ENCODE measurements around the gene USP47.

The USP47 gene

DNA sequence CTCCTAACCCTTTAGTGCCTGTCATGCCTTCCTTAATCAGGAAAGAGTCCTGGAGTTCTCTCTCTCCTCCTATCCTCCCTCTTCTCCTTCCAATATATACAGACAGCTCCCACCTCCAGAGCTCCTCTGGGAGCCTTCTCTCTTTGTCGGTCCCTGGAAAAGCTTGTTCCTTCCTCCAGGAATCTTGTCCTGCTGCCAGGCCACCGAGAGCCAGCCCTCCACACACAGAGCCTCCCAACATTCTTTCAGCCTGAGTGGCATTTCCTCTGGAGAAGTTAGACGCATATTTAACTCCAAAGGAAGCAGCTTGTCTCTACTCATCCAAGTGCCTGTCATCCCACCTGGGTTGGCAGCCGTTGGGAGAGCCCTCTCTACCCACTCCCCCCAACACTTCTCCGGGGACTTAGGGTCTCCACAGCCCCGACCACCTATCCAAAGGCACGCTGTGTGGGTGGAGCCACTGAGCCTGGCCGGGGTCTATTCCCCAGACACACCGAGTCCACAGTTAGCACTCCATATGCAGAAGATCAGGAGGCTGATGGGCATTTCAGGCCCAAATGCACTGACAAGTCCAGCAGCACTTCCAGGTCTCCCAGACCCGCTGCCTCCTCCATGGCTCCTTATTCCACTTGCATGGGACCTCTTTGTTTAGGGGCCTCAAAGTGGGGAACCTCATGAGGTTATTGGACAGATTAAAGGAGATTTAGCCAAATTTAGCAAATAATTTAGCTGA is 135.6 kb downstream of the USP47 start:
- Histone ChIP-seq H3K4me3 (ENCODE audit: low read length) (no peak overlapping the region), H3K27me3 (ENCODE audit: insufficient read depth, low read length) (no peaks in the 10 kb centered on the region), H3K4me1 (ENCODE audit: insufficient read depth, low read length) (peaks cover 17% of the 10 kb centered on the region; the same call in 1 of the 2 replicates), H3K9me3 (ENCODE audit: insufficient read depth, low read depth, low read length) (no peaks in the 10 kb centered on the region), H3K27ac (ENCODE audit: low read depth, low read length) (no peak overlapping the region), H3K9ac (ENCODE audit: low read depth, low read length) (no peak overlapping the region), H3K36me3 (ENCODE audit: insufficient read depth, low read length) (no peaks in the 10 kb centered on the region)
- WGBS: 69% methylated on average over 10 of the region's 10 CpGs

DNA sequence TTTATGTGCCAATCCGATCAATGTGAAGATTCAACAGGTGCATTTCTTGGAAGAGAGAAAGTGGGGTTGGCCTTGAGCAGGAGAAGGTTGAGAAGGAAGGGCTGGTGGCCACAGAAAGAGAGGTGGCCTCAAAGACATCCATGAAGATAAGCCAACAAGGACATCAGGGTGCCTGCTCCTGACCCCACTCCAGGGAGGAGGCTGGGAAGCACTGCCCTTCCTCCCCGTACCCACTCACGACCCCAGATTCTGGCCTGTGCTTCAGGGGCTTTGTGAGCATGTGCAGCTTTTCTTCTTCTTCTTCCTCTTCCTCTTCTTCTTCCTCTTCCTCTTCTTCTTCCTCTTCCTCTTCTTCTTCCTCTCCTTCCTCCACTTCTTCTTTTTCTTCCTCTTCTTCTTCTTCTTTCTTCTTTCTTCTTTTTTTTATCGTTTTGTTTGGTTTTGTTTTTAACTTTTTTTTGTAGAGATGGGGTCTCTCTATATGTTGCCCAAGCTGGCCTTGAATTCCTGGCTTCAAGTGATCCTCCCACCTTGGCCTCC is 136.4 kb downstream of the USP47 start:
- Histone ChIP-seq H3K4me3 (ENCODE audit: low read length) (no peak overlapping the region), H3K9me3 (ENCODE audit: insufficient read depth, low read depth, low read length) (no peaks in the 10 kb centered on the region), H3K9ac (ENCODE audit: low read depth, low read length) (no peak overlapping the region), H3K27ac (ENCODE audit: low read depth, low read length) (no peak overlapping the region), H3K27me3 (ENCODE audit: insufficient read depth, low read length) (no peaks in the 10 kb centered on the region), H3K36me3 (ENCODE audit: insufficient read depth, low read length) (no peaks in the 10 kb centered on the region), H3K4me1 (ENCODE audit: insufficient read depth, low read length) (peaks cover 16% of the 10 kb centered on the region; the same call in 1 of the 2 replicates)
- 91% methylated on average over 3 of the region's 4 CpGs for WGBS

DNA sequence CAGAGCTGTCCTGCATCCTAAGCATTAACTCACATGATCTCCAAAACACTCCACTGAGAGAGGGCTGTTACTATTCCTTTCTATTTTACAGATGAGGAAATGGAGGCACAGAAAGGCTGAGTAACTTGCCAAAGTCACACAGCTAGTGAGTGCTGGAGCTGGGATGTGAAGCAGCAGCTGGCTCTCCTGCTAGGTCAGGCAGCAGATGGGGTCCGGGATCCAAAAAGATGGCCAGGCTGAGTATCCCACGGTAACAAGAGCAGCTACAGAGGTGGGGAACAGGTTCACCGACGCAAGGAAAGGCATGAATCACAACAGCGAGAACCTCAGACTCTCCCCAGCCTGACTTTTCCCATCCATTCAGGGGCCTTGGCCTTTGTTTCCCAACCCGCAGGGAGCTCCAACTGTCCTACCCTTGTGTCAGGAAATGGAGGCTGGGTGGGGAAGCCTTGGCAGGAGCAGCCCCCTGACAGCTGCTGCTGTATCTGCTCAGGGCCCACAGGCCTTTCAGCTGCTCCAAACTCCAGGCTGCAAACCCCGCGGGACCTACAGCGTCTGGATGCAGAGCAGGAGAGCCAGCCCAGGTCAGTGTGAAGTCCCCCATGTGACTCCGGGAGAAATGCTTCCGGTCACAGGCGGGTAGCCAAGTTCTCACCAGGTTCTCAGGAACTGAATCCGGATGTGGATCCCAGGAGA is 137.2 kb downstream of the USP47 start:
- no peaks in the 10 kb centered on the region for H3K9me3 ChIP-seq (ENCODE audit: insufficient read depth, low read depth, low read length)
- H3K4me1 ChIP-seq (ENCODE audit: insufficient read depth, low read length): peaks cover 11% of the 10 kb centered on the region; the same call in 1 of the 2 replicates

DNA sequence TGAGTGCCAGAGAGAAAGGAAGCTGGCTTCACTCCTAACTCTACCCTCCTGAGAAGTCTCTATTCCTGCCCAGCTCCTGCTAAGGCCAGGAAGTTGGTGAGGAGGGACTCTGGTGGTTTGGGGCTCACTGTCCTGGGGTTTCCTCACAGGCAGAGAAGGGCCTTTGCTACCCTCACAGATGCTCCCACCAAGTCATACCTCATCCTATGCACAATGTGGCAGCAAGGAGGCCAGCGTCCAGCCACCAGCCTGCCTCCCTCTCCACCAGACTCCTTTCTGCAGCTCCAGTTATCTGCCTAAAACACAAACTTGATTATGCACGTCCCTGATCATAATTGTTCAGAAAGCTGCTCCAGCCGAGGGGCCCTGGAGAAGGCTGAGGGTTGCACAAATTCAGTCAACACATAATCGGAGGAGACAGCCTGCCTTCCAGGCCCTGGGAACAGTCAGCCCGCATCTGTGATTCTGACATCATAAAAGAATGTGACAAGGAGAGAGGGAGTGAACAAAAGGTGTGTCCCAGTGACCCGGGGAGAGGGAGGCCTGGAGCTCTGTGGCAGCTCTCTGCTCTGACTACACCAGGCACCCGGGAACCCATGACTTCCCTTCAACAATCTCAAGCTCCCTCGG is 137.8 kb downstream of the USP47 start:
- Histone ChIP-seq H3K27ac (ENCODE audit: low read depth, low read length) (no peak overlapping the region), H3K9me3 (ENCODE audit: insufficient read depth, low read depth, low read length) (no peaks in the 10 kb centered on the region), H3K9ac (ENCODE audit: low read depth, low read length) (no peak overlapping the region), H3K27me3 (ENCODE audit: insufficient read depth, low read length) (no peaks in the 10 kb centered on the region), H3K4me1 (ENCODE audit: insufficient read depth, low read length) (peaks cover 11% of the 10 kb centered on the region; the same call in 1 of the 2 replicates), H3K36me3 (ENCODE audit: insufficient read depth, low read length) (no peaks in the 10 kb centered on the region), H3K4me3 (ENCODE audit: low read length) (no peak overlapping the region)
- 84% methylated on average over 8 of the region's 8 CpGs for WGBS

More for the DNA sequence above, 137.2 kb downstream of the USP47 start:
- Histone ChIP-seq H3K4me3 (ENCODE audit: low read length) (no peak overlapping the region), H3K36me3 (ENCODE audit: insufficient read depth, low read length) (no peaks in the 10 kb centered on the region), H3K9ac (ENCODE audit: low read depth, low read length) (no peak overlapping the region), H3K27me3 (ENCODE audit: insufficient read depth, low read length) (no peaks in the 10 kb centered on the region), H3K27ac (ENCODE audit: low read depth, low read length) (no peak overlapping the region)
- 88% methylated on average over 13 of the region's 13 CpGs for WGBS

DNA sequence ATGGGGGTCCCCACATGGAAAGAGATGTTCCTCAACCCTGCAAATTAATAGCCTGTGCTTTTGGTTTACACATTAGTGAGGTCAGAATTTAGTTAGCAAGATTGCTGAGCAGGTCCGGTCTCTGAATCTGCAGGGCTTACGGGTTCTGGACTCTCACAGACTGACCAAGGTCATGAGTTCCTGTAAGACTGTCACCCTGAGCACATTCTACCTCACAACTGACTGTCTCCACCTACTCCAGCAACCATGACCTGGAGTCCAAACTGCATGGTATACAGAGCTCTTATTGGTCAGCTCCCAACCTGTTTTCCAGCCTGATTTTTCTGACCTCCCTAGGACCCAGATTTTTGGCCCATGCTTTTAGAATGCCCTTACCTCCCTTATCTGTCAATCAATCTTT is 138.4 kb downstream of the USP47 start:
- Histone ChIP-seq H3K9ac (ENCODE audit: low read depth, low read length) (no peak overlapping the region), H3K4me3 (ENCODE audit: low read length) (no peak overlapping the region), H3K9me3 (ENCODE audit: insufficient read depth, low read depth, low read length) (no peaks in the 10 kb centered on the region), H3K27ac (ENCODE audit: low read depth, low read length) (no peak overlapping the region), H3K27me3 (ENCODE audit: insufficient read depth, low read length) (no peaks in the 10 kb centered on the region), H3K36me3 (ENCODE audit: insufficient read depth, low read length) (no peaks in the 10 kb centered on the region), H3K4me1 (ENCODE audit: insufficient read depth, low read length) (peaks cover 11% of the 10 kb centered on the region; the same call in 1 of the 2 replicates)
- 93% methylated on average over 2 of the region's 2 CpGs for WGBS

DNA sequence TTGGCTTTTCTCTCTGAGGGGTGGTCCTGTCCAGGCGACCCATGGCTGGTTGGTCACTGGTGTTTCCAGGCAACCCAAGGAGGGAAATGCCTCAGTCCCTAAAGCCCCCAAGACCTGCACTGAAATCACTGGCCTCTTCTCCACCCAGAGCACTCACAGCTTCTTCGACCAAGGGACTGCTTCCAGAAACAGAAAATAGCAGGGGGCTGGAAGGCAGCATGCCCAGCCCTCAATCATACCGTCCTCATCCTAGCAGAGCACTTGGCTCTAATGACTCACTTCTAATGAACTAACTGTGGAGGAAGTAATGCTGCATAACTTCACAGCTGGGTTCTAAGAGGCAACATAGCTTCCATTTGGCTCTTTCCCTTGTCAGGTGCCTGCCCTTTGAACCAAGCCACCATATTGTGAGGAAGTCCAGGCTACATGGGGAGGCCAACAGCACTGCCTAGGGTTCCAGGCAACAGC is 139.1 kb downstream of the USP47 start:
- H3K4me1 ChIP-seq (ENCODE audit: insufficient read depth, low read length): peaks cover 11% of the 10 kb centered on the region; the same call in 1 of the 2 replicates
- no peaks in the 10 kb centered on the region for H3K27me3 ChIP-seq (ENCODE audit: insufficient read depth, low read length)
- no peaks in the 10 kb centered on the region for H3K36me3 ChIP-seq (ENCODE audit: insufficient read depth, low read length)
- no peak overlapping the region for H3K4me3 ChIP-seq (ENCODE audit: low read length)
- H3K27ac ChIP-seq (ENCODE audit: low read depth, low read length): no peak overlapping the region
- no peak overlapping the region for H3K9ac ChIP-seq (ENCODE audit: low read depth, low read length)
- no peaks in the 10 kb centered on the region for H3K9me3 ChIP-seq (ENCODE audit: insufficient read depth, low read depth, low read length)
- 83% methylated on average over 3 of the region's 3 CpGs for WGBS

DNA sequence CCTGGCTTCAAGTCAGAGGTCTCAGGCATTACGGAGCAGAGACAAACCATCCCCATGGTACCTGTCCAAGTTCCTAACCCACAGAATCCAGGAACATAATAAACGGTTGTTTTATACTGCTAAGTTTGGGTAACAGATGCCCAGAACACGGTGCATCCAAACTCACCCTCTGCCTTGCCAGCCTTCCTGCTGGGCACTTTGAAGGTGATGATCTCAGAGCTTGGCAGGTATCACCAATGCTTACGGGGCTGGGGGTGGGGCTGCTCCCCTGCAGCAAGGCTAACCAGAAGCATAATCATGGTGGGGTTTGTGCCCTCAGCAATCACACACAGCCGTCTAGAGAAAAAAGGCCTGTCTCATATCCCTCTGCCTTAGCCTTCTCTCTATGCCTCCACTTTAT is 139.6 kb downstream of the USP47 start:
- no peaks in the 10 kb centered on the region for H3K36me3 ChIP-seq (ENCODE audit: insufficient read depth, low read length)
- H3K4me3 ChIP-seq (ENCODE audit: low read length): no peak overlapping the region
- H3K9ac ChIP-seq (ENCODE audit: low read depth, low read length): no peak overlapping the region
- no peaks in the 10 kb centered on the region for H3K9me3 ChIP-seq (ENCODE audit: insufficient read depth, low read depth, low read length)
- WGBS: 85% methylated on average over 5 of the region's 5 CpGs
- H3K4me1 ChIP-seq (ENCODE audit: insufficient read depth, low read length): peaks cover 11% of the 10 kb centered on the region; the same call in 1 of the 2 replicates
- no peak overlapping the region for H3K27ac ChIP-seq (ENCODE audit: low read depth, low read length)
- H3K27me3 ChIP-seq (ENCODE audit: insufficient read depth, low read length): no peaks in the 10 kb centered on the region

DNA sequence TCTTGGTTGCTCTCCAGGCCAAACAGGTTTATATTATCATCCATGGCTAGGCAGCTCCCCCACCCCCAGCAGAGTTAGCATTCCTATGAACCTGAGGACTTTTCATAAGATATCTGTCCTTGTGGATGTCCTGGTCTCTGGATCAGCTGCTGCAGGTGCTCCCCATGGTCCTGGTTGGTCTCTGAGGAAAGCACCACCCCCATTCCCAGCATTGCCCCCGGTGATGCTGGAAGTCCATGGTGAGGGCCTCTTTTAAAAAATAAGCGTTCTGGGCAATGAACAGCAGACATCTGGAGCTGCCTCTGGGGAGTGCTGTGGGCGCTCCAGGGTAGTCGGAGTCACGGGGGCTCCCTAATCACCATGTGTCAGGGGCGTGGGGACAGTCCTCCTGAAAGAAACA is 140.1 kb downstream of the USP47 start:
- H3K27ac ChIP-seq (ENCODE audit: low read depth, low read length): no peak overlapping the region
- H3K4me1 ChIP-seq (ENCODE audit: insufficient read depth, low read length): peaks cover 12% of the 10 kb centered on the region; the same call in 1 of the 2 replicates
- H3K9me3 ChIP-seq (ENCODE audit: insufficient read depth, low read depth, low read length): no peaks in the 10 kb centered on the region
- 91% methylated on average over 6 of the region's 6 CpGs for WGBS
- no peaks in the 10 kb centered on the region for H3K36me3 ChIP-seq (ENCODE audit: insufficient read depth, low read length)
- no peaks in the 10 kb centered on the region for H3K27me3 ChIP-seq (ENCODE audit: insufficient read depth, low read length)
- no peak overlapping the region for H3K4me3 ChIP-seq (ENCODE audit: low read length)
- no peak overlapping the region for H3K9ac ChIP-seq (ENCODE audit: low read depth, low read length)

DNA sequence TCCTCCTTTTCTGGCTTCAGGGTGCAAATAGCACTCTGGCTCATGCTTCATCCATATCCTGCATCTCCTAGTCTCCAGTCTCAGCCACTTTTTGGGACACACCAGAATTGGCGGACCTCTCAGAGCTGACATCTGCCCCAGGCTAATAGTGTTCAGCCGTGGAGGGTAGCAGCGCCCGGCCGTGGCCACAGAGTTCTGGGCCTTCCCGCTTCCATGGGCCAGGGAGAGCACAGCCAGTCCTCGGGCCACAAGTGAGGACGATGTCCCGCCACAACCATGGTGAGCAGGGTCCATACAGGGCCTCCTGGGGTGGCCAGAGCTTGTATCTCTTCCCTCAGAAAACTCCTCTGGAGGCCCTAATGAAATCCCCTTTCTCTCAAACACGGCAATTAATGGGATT is 140.7 kb downstream of the USP47 start:
- Histone ChIP-seq H3K4me3 (ENCODE audit: low read length) (no peak overlapping the region), H3K36me3 (ENCODE audit: insufficient read depth, low read length) (no peaks in the 10 kb centered on the region), H3K9ac (ENCODE audit: low read depth, low read length) (no peak overlapping the region), H3K27ac (ENCODE audit: low read depth, low read length) (no peak overlapping the region), H3K9me3 (ENCODE audit: insufficient read depth, low read depth, low read length) (no peaks in the 10 kb centered on the region), H3K27me3 (ENCODE audit: insufficient read depth, low read length) (no peaks in the 10 kb centered on the region), H3K4me1 (ENCODE audit: insufficient read depth, low read length) (peaks cover 10% of the 10 kb centered on the region; the same call in 1 of the 2 replicates)
- 96% methylated on average over 10 of the region's 10 CpGs for WGBS

DNA sequence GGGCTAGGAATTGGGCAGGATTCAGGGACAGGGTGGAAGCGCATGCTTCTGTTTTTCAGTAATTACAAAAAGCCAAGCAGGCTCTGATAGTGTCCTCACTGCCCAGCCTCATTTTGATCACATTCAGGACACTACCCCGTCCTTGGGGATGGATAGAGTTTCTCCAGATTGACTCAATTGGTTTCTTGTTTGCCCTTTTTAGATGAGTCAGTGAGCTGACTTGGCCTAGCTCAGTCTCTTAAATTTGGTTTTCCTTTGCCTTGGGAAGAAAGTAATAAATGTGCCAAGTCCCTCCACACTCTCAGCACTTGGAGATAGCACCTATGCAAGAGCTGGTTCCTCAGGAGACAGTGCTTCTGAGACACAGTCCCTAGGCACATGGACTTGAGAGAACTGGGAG is 141.2 kb downstream of the USP47 start:
- H3K27ac ChIP-seq (ENCODE audit: low read depth, low read length): no peak overlapping the region
- H3K36me3 ChIP-seq (ENCODE audit: insufficient read depth, low read length): no peaks in the 10 kb centered on the region
- no peaks in the 10 kb centered on the region for H3K27me3 ChIP-seq (ENCODE audit: insufficient read depth, low read length)
- 92% methylated on average over 2 of the region's 2 CpGs for whole genome bisulfite sequencing
- H3K9ac ChIP-seq (ENCODE audit: low read depth, low read length): no peak overlapping the region
- H3K4me1 ChIP-seq (ENCODE audit: insufficient read depth, low read length): peaks cover 10% of the 10 kb centered on the region; the same call in 1 of the 2 replicates
- H3K9me3 ChIP-seq (ENCODE audit: insufficient read depth, low read depth, low read length): no peaks in the 10 kb centered on the region
- no peak overlapping the region for H3K4me3 ChIP-seq (ENCODE audit: low read length)

DNA sequence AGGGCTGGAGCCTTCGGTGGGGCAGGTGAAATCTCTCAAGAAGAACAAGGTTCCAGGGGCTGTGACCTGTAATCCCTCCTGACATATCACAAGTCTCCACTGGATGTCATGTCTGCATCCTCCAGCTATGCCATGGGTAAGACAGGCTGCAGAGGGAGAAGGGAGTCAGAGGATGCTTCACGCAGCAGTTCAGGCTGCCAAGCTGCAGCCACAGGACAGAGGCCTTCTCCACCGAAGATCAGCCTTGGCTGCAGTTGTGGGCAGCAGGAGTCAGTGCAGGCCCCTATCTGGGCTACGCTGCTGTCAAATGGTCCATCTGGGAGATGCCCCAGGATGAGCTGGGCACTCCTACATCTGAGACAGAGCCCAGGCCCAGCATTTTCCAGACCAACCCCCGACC is 141.7 kb downstream of the USP47 start:
- Histone ChIP-seq H3K36me3 (ENCODE audit: insufficient read depth, low read length) (no peaks in the 10 kb centered on the region), H3K9ac (ENCODE audit: low read depth, low read length) (no peak overlapping the region), H3K4me3 (ENCODE audit: low read length) (no peak overlapping the region), H3K27ac (ENCODE audit: low read depth, low read length) (no peak overlapping the region), H3K4me1 (ENCODE audit: insufficient read depth, low read length) (peaks cover 10% of the 10 kb centered on the region; the same call in 1 of the 2 replicates), H3K9me3 (ENCODE audit: insufficient read depth, low read depth, low read length) (no peaks in the 10 kb centered on the region), H3K27me3 (ENCODE audit: insufficient read depth, low read length) (no peaks in the 10 kb centered on the region)
- WGBS: 86% methylated on average over 5 of the region's 5 CpGs
